ENCODE measurements around the gene TNFAIP8L2. TPM values are rescaled to one million over a fixed set of nuclear protein-coding genes. Genes with fewer than 3 reads are reported as not detected.

Gene TNFAIP8L2
- total RNA-seq, 1 experiment from 2014 or later: not detected

- no CpG with 5 or more reads among the region's 22 CpGs for WGBS (ENCODE audit: extremely low coverage, insufficient read length, low lambda C conversion rate)
- no peaks in the 10 kb centered on the region for H3K79me1 ChIP-seq (ENCODE audit: insufficient read depth, low read depth, low read length, poor library complexity, severe bottlenecking)
- Mint-ChIP-seq H3K27ac (peak overlapping the region in 1 of 3 experiments; percentile 59; a peak in 1 of 7 replicates), H3K36me3 (ENCODE audit: insufficient read depth in 1 of 3, low read depth in 3 of 3) (peaks cover 5 to 29% (median 21%) of the 10 kb centered on the region in 3 experiments; a peak in 6 of 7 replicates), H3K4me3 (no peak overlapping the region), H3K9me3 (no peaks in the 10 kb centered on the region; a peak in 1 of 5 replicates), H3K4me1 (peaks cover 9 to 10% of the 10 kb centered on the region in 2 experiments; a peak in 3 of 4 replicates), H3K27me3 (ENCODE audit: low read depth) (no peaks in the 10 kb centered on the region)
- TF ChIP-seq CTCF (conservative IDR thresholded peaks at IDR 0.05): no peak
- H3K79me2 ChIP-seq (ENCODE audit: insufficient read depth, low read length): no peaks in the 10 kb centered on the region
- H2BK12ac ChIP-seq (ENCODE audit: insufficient read length, low read depth, low read length): no peak overlapping the region
- no peak overlapping the region for H4K5ac ChIP-seq (ENCODE audit: insufficient read length, low read depth, low read length)
- H2AK5ac ChIP-seq (ENCODE audit: insufficient read length, low read length): no peak overlapping the region
- no peak overlapping the region for H3K27ac ChIP-seq (ENCODE audit: insufficient read length, low read depth, low read length)
- no peak overlapping the region for H3K14ac ChIP-seq (ENCODE audit: insufficient read depth, low read length)
- DNase-seq: no peak
- H2AFZ ChIP-seq (ENCODE audit: low read length): no peak overlapping the region
- H4K91ac ChIP-seq (ENCODE audit: insufficient read length, low read depth, low read length): no peak overlapping the region
- no peak overlapping the region for H2BK15ac ChIP-seq (ENCODE audit: low read depth, low read length)
- no peaks in the 10 kb centered on the region for H3K9me3 ChIP-seq (ENCODE audit: control insufficient read depth, low read depth, low read length)
- H3K4me2 ChIP-seq (ENCODE audit: insufficient read depth, insufficient read length, low read length): no peak overlapping the region
- H3K27me3 ChIP-seq (ENCODE audit: insufficient read depth, low read length): no peaks in the 10 kb centered on the region
- H4K20me1 ChIP-seq (ENCODE audit: control insufficient read depth, insufficient read depth, insufficient read length): no peaks in the 10 kb centered on the region
- H3K9ac ChIP-seq (ENCODE audit: extremely low read depth, insufficient read length, low read length): no peak overlapping the region
- H4K8ac ChIP-seq (replicated peaks; ENCODE audit: insufficient read length, low read depth, low read length): no peak overlapping the region
- no peaks in the 10 kb centered on the region for H3K4me1 ChIP-seq (ENCODE audit: insufficient read depth, low read length)
- H2BK20ac ChIP-seq (ENCODE audit: low read depth, low read length, poor library complexity, severe bottlenecking): no peak overlapping the region
- H2BK5ac ChIP-seq (ENCODE audit: insufficient read length, low read length): no peak overlapping the region
- no peak overlapping the region for H3K18ac ChIP-seq (ENCODE audit: insufficient read length, low read depth, low read length)
- H3K23ac ChIP-seq (ENCODE audit: insufficient read length, low read depth, low read length): no peak overlapping the region
- no peak overlapping the region for H3T11ph ChIP-seq (ENCODE audit: low read length)
- H2BK120ac ChIP-seq (ENCODE audit: low read depth, low read length, poor library complexity, severe bottlenecking): no peak overlapping the region
- no peaks in the 10 kb centered on the region for H3K23me2 ChIP-seq (ENCODE audit: insufficient read length, low read depth, low read length, poor library complexity, severe bottlenecking)
- no peak overlapping the region for H3K56ac ChIP-seq (ENCODE audit: insufficient read length, low read depth, low read length)
- no peak overlapping the region for H3K4ac ChIP-seq (ENCODE audit: low read depth, low read length)
Observed at GRCh38 chr1:151158751-151159251, 2.4 kb downstream of the TNFAIP8L2 start.
